Lower lobe of right lung (tissue), 2 donors: ENCODE results near the gene P2RY12. TPM values are rescaled to one million over a fixed set of nuclear protein-coding genes. Genes with fewer than 3 reads are reported as not detected.
A peak's percentile ranks its signal among the peaks of the same experiment; 100 is the strongest.

Experiments
- ATAC-seq, 2 donors: fragments of 200-7000 bp; cut with Tn5 transposase; one replicate each; pipeline ENCODE4 v1.9.1; 2020 to 2022; ENCODE audit warnings: mild to moderate bottlenecking in 2 of 2, moderate library complexity in 2 of 2
- DNase-seq: peaks from one replicate; pipeline ENCODE4 v3.0.0-alpha.2; 2020
- H3K27ac ChIP-seq: fragments of 200-600 bp; one replicate; pipeline ENCODE4 v1.8.0; 2022
- H3K27me3 ChIP-seq: fragments of 200-600 bp; one replicate; pipeline ENCODE4 v1.8.0; 2022; ENCODE audit warnings: low read depth
- H3K36me3 ChIP-seq: fragments of 200-600 bp; one replicate; pipeline ENCODE4 v1.8.0; 2022; ENCODE audit warnings: mild to moderate bottlenecking
- H3K4me1 ChIP-seq: fragments of 200-600 bp; one replicate; pipeline ENCODE4 v1.8.0; 2022
- H3K4me3 ChIP-seq: fragments of 200-600 bp; one replicate; pipeline ENCODE4 v1.8.0; 2022; ENCODE audit warnings: mild to moderate bottlenecking
- H3K9me3 ChIP-seq: fragments of 200-600 bp; one replicate; pipeline ENCODE4 v1.8.0; 2022
- intact Hi-C: fragments of 100-400 bp; cut with DNase I; formaldehyde crosslinking; loops from one replicate; pipeline ENCODE4 v1.11.0; 2022
- total RNA-seq: library from RNA; stranded (reverse); fragmentation: NEBNext Ultra II Directional; extraction: Animal tissue kit (Norgen Biotek cat#: 25700); gene quantifications from one replicate; pipeline ENCODE4 v1.2.1, GENCODE V29; 2021
- TF ChIP-seq, protein P1 (sequence below): fragments of 200-600 bp; IDR thresholded peaks from one replicate; pipeline ENCODE4 v1.8.0; 2022; ENCODE audit warnings: antibody characterized with exemption, mild to moderate bottlenecking
- donor health status: DM: no; HTN: yes; CAD: no; lungs with severe emphysema.

Gene P2RY12
- total RNA-seq, 1 donor from 2014 or later: 6.2 TPM

DNA sequence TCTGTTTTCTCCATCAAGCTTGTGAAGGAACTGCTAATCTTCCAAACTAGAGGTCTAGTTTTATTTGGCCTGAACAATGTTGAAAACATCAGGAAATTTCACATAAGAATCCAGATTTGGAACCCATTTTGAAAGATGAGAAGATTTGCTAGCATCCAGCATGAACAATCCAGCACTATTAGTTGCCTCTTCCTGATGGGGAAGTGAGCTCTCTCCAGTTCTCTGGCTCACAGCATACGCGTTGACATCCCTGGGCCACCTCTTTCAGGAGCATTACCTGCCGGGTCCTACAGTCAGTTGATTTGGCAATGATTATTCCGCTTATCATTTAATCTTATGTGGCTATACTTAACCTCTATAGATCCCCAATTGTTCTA is 78.8 kb downstream of the P2RY12 start:
- no peak for DNase-seq
- intact Hi-C loops: no loop called here
- peaks cover 6% of the 10 kb centered on the region for H3K4me1 ChIP-seq
- no peak overlapping the region for H3K4me3 ChIP-seq
- H3K36me3 ChIP-seq: no peaks in the 10 kb centered on the region
- TF ChIP-seq, protein P1, sequence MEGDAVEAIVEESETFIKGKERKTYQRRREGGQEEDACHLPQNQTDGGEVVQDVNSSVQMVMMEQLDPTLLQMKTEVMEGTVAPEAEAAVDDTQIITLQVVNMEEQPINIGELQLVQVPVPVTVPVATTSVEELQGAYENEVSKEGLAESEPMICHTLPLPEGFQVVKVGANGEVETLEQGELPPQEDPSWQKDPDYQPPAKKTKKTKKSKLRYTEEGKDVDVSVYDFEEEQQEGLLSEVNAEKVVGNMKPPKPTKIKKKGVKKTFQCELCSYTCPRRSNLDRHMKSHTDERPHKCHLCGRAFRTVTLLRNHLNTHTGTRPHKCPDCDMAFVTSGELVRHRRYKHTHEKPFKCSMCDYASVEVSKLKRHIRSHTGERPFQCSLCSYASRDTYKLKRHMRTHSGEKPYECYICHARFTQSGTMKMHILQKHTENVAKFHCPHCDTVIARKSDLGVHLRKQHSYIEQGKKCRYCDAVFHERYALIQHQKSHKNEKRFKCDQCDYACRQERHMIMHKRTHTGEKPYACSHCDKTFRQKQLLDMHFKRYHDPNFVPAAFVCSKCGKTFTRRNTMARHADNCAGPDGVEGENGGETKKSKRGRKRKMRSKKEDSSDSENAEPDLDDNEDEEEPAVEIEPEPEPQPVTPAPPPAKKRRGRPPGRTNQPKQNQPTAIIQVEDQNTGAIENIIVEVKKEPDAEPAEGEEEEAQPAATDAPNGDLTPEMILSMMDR: no peak
- no peak for ATAC-seq
- no peaks in the 10 kb centered on the region for H3K27me3 ChIP-seq
- no peaks in the 10 kb centered on the region for H3K9me3 ChIP-seq
- no peak overlapping the region for H3K27ac ChIP-seq

DNA sequence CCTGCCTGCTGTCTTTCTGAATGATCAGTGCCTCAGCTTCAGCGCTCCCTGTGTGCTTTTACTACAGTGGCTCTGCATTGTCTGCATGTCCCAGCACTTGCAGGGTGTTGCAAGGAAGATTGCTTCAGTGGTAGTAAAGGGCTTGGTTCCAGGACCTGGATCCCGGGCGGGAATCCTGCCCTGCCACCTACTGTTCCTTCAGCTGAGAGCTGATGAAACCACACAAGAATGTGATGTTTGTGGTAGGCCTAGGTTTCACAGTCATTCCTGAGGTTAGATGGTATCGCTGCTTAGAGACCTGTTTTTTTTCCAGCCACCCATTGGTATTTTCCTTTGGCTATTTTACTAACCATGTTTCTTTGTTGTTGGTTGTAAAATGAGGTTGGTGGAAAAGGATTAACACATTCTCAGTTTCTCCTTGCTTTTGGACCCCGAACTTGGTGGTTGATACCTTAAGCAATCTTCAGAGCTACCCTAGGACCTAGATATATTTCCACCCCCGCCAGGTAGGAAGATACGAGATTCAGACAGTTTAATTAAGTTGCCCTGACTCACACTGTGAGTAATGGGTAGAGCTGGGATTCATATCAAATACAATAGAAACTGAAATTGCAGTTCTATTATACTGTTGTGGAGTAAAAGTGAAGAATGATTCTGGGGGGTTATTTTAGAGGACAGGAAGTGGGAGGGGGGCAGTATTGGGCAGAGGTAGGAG is 79.3 kb downstream of the P2RY12 start:
- intact Hi-C loops: no loop called here
- ATAC-seq: peak; percentile 86 to 89
- TF ChIP-seq, protein P1: no peak
- Histone ChIP-seq H3K4me3 (no peak overlapping the region), H3K4me1 (peaks cover 6% of the 10 kb centered on the region), H3K27ac (no peak overlapping the region), H3K36me3 (no peaks in the 10 kb centered on the region), H3K9me3 (no peaks in the 10 kb centered on the region), H3K27me3 (no peaks in the 10 kb centered on the region)
- peak; percentile 61 for DNase-seq

DNA sequence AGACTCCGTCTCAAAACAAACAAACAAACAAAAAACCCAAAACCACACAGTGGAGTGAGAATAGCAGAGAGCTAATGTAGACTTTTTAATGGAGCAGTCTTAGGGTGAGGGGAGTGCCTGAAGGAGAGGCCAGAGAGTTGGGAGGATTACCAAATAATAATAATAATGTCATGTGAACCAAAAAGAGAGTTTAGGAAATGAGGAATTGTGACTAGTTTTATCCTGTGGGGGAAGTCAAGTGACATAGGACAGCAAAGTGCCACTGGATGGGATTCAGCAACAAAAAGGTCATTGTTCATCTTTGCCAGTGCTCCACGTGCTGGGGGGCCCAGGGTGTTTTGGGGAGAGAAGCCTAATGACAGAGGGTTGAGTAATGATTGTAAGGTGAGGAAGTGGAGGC is 80.8 kb downstream of the P2RY12 start:
- H3K4me3 ChIP-seq: no peak overlapping the region

DNA sequence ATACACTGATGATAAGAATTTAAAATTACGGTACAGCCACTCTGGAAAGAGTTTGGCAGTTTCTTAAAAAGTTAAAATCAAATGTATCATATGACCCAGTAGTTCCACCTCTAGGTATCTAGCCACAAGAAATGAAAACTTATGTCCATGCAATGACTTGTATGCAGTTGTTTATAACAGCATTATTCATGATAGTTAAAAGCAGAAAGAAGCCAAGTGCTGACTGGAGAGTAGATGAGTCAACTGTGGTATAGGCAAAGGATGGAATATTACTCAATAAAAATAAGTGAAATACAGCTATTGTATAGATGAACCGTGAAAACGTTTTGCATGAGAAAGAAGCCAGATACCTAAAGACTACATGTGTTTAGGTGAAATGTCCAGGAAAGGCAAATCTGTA is 82.8 kb downstream of the P2RY12 start:
- no peak for ATAC-seq
- Histone ChIP-seq H3K27me3 (no peaks in the 10 kb centered on the region), H3K4me3 (no peak overlapping the region), H3K36me3 (no peaks in the 10 kb centered on the region), H3K9me3 (no peaks in the 10 kb centered on the region), H3K27ac (no peak overlapping the region), H3K4me1 (peaks cover 6% of the 10 kb centered on the region)
- intact Hi-C loops: no loop called here
- DNase-seq: no peak
- TF ChIP-seq, protein P1: no peak

More for the DNA sequence above, 80.8 kb downstream of the P2RY12 start:
- TF ChIP-seq, protein P1: no peak
- no peaks in the 10 kb centered on the region for H3K9me3 ChIP-seq
- H3K27me3 ChIP-seq: no peaks in the 10 kb centered on the region
- DNase-seq: no peak
- intact Hi-C loops: no loop called here
- peaks cover 6% of the 10 kb centered on the region for H3K4me1 ChIP-seq
- H3K36me3 ChIP-seq: no peaks in the 10 kb centered on the region
- ATAC-seq: no peak
- H3K27ac ChIP-seq: no peak overlapping the region

GRCh38 chr3:151300539-151300938 is 84.0 kb downstream of the P2RY12 start:
- Histone ChIP-seq H3K27ac (no peak overlapping the region), H3K9me3 (no peaks in the 10 kb centered on the region), H3K4me1 (peaks cover 6% of the 10 kb centered on the region), H3K36me3 (no peaks in the 10 kb centered on the region), H3K27me3 (no peaks in the 10 kb centered on the region), H3K4me3 (no peak overlapping the region)
- intact Hi-C loops: no loop called here
- ATAC-seq (no peak), DNase-seq (no peak)
- TF ChIP-seq, protein P1: no peak
